BJ (cell line): ENCODE data around the gene KLHL6. TPM values are rescaled to one million over a fixed set of nuclear protein-coding genes. Genes with fewer than 3 reads are reported as not detected.

Source experiments
- CTCF ChIA-PET: fragments of 350-600 bp; formaldehyde crosslinking; extraction: SDS; loops from one replicate; lab custom pipeline; 2021; ENCODE audit warnings: antibody characterized with exemption, inconsistent platforms; lab: Yijun Ruan, JAX
- POLR2A ChIA-PET: fragments of 300-600 bp; sonication (Branson Sonifier 250); formaldehyde crosslinking; extraction: SDS; loops from one replicate; lab custom pipeline; 2021; ENCODE audit warnings: antibody characterized with exemption; lab: Charles Lee
- DNase-seq: peaks from one replicate; pipeline ENCODE4 v3.0.0-alpha.2; 2011; ENCODE audit warnings: low read depth
- H3K27me3 ChIP-seq: 2 replicates; pipeline ENCODE4 v1.6.0; 2011; ENCODE audit warnings: low read length; ENCODE audit not compliant: control insufficient read depth, insufficient read depth
- H3K36me3 ChIP-seq: 2 replicates; pipeline ENCODE4 v1.5.1; 2011; ENCODE audit warnings: low read length; ENCODE audit not compliant: control insufficient read depth, insufficient read depth
- H3K4me3 ChIP-seq: 2 replicates; pipeline ENCODE4 v1.5.1; 2011; ENCODE audit warnings: low read depth, mild to moderate bottlenecking, control low read depth, low read length
- polyA plus RNA-seq: library from polyadenylated mRNA; depleted of rRNA; stranded (reverse); fragments of >200 nt; gene quantifications from 2 replicates; pipeline ENCODE4 v1.2.3, GENCODE V29; 2011
- TF ChIP-seq, protein P1 (sequence below): IDR thresholded peaks from 2 replicates; pipeline ENCODE4 v1.5.1; 2011; ENCODE audit warnings: low read depth, mild to moderate bottlenecking, control low read depth, inconsistent platforms, low read length, moderate library complexity; ENCODE audit not compliant: insufficient read depth

Gene KLHL6
- polyA plus RNA-seq, 1 experiment: not detected

DNA sequence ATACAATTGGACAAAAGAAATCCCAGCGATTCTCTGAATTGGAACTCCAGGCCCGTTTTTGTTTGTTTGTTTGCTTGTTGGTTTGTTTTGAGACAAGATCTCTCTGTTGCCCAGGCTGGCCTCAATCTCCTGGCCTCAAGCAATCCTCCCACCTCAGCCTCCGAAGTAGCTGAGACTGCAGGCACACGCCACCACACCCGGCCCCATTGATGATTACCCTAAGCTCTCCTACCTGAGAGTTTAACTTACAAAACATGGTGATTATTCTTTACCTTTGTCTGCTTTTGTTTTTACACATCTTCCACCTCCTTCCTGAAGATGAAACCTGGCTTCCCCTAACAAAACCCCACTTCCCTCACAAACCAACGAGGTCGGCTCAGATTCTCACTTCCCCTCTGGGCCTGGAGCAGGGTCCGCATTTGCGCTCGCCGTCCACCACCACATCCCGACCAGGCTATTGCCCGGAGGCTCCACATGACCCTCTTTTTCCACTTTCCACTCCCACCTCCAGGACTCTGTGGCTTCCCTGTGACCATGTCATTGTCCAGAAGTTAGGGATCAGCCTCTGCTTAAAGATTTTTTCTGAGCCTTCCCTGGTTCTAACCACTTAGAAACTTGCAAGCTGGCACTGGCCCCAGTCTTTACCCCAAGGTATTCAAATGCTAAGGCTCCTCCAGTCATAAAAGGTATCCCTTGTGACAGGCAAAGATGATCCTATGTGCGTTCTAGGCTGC is 14.8 kb downstream of the KLHL6 start:
- DNase-seq: no peak
- CTCF ChIA-PET: interaction anchor here (0.6 to 0.9 kb wide), 2 partner anchors 36 to 88 kb away, joined by 3 read pairs; no protein-coding TSS in a partner anchor
- TF ChIP-seq, protein P1, sequence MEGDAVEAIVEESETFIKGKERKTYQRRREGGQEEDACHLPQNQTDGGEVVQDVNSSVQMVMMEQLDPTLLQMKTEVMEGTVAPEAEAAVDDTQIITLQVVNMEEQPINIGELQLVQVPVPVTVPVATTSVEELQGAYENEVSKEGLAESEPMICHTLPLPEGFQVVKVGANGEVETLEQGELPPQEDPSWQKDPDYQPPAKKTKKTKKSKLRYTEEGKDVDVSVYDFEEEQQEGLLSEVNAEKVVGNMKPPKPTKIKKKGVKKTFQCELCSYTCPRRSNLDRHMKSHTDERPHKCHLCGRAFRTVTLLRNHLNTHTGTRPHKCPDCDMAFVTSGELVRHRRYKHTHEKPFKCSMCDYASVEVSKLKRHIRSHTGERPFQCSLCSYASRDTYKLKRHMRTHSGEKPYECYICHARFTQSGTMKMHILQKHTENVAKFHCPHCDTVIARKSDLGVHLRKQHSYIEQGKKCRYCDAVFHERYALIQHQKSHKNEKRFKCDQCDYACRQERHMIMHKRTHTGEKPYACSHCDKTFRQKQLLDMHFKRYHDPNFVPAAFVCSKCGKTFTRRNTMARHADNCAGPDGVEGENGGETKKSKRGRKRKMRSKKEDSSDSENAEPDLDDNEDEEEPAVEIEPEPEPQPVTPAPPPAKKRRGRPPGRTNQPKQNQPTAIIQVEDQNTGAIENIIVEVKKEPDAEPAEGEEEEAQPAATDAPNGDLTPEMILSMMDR: no peak
- Histone ChIP-seq H3K4me3 (no peak overlapping the region), H3K36me3 (no peaks in the 10 kb centered on the region), H3K27me3 (no peaks in the 10 kb centered on the region; the same call in 1 of the 2 replicates)
- POLR2A ChIA-PET: no interaction called here

DNA sequence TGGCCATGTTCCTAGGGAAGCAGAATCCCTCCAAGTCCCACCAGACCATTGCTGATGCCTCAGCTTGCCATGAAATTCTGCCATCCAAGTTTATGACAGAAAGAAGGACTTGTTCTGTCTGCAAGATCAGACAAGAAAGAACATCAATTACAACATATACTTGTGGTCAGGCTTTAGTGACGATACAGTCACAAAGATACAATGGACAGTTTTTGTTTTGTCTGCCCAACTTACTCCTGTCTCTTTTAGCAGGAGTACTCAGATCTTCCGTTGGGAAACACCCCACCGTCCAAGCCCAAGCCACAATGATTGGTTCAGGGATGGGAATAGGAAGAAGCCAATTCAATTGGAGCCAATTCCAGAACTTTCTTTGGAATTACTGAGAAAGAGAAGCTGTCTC is 15.7 kb downstream of the KLHL6 start:
- H3K36me3 ChIP-seq: no peaks in the 10 kb centered on the region
- POLR2A ChIA-PET: no interaction called here
- no peak for DNase-seq
- no peak overlapping the region for H3K4me3 ChIP-seq
- TF ChIP-seq, protein P1: no peak
- CTCF ChIA-PET: interaction anchor here (0.6 kb wide), 1 partner anchor 89 kb away, joined by 3 read pairs; no protein-coding TSS in a partner anchor
- no peaks in the 10 kb centered on the region; the same call in 1 of the 2 replicates for H3K27me3 ChIP-seq

DNA sequence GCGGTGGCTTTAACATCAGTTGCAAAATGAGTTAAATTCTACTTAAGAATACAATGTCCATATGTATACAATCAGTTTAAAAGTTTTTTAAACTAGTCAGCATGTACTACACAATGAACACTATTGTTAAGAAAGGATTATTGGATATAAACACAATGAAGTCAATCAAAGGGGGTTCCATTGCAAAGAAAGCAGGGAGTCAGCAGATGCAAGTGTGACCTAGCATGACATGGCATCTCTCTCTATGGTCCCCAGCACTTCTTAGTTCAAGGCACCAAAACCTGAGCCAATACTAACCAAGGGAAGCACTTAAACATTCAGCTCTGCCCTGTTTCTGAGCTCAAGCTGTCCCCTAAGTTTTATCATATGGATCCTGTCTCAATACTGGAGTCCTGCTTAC is 17.0 kb downstream of the KLHL6 start:
- no peak for DNase-seq
- Histone ChIP-seq H3K36me3 (no peaks in the 10 kb centered on the region), H3K4me3 (no peak overlapping the region), H3K27me3 (no peaks in the 10 kb centered on the region; the same call in 1 of the 2 replicates)
- ChIA-PET CTCF (no interaction called here), POLR2A (no interaction called here)
- TF ChIP-seq, protein P1: no peak

DNA sequence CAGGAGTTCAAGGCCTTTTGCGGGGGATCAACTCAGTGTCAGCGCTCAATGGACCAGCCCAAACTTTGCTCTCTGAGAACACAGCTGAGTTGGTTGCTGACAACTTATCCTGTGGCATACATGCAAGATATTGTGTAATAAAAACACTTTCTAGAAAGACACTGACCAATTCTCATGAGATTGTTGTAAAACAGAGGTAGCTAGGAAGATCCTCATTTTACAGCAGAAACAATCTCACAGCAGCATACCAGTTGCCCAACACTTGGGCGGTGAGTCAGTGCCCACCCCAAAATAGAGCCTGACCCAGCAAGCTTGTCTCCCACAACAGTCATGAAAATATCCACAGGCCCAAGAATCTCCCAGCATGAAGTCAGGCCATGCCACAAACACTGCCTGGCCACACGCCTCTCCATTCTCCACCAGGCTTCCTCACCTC is 18.2 kb downstream of the KLHL6 start:
- CTCF ChIA-PET: interaction anchor here (0.7 to 1.2 kb wide), 6 partner anchors 8 to 59 kb away, joined by 3 to 5 read pairs (median 3); no protein-coding TSS in a partner anchor
- TF ChIP-seq, protein P1: no peak
- DNase-seq: peak; percentile 47
- Histone ChIP-seq H3K36me3 (no peaks in the 10 kb centered on the region), H3K27me3 (no peaks in the 10 kb centered on the region; the same call in 1 of the 2 replicates), H3K4me3 (no peak overlapping the region)
- POLR2A ChIA-PET: no interaction called here

DNA sequence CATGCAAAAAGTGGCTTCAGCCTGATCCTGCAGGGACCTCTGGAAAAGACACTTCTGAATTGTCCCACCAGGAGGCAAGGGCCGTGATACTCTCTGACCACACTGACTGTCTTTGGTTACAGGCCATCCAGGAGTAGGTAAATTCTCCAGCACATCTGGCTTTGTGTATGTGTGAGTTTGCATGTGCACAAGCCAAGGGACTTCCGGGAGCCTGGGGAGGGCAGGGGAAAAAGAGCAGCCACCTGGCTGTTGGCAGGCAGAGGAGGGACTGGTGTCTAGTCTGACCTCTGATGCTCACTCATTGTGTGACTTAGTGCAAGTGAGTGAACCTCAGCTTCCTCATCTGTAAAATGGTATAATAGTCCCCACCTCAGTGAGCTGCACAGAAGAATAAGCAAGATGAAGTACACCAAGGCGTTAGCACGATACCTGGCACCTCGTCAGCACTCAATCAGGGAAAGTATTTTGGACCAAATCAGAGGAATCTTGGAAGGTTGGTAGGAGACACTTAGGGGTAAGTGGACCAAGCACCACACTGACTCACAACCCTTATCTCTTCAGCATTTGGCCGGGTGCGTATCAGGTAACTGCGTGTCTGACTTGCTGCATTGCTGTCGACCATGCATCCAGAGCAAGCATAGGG is 19.1 kb downstream of the KLHL6 start:
- ChIA-PET POLR2A (no interaction called here), CTCF (interaction anchor here (0.8 to 2.4 kb wide), 4 partner anchors 9 to 58 kb away, joined by 3 to 6 read pairs (median 4); no protein-coding TSS in a partner anchor)
- Histone ChIP-seq H3K4me3 (no peak overlapping the region), H3K27me3 (no peaks in the 10 kb centered on the region; the same call in 1 of the 2 replicates), H3K36me3 (no peaks in the 10 kb centered on the region)
- no peak for DNase-seq
- TF ChIP-seq, protein P1: no peak
